ENCODE results near the gene P2RY14.

P2RY14 gene

GRCh38 chr3:151282921-151283320 lies 4.6 kb upstream of the P2RY14 start:
- Histone ChIP-seq H3K36me3 (ENCODE audit: control insufficient read depth, insufficient read depth, low read length) (no peaks in the 10 kb centered on the region), H3K4me1 (ENCODE audit: control insufficient read depth, insufficient read depth, low read length, poor library complexity, severe bottlenecking) (peaks cover 7% of the 10 kb centered on the region), H3K27ac (ENCODE audit: low read depth, low read length, severe bottlenecking) (no peak overlapping the region), H3K4me3 (ENCODE audit: extremely low read depth, insufficient read depth, low read length, poor library complexity, severe bottlenecking) (no peak overlapping the region), H3K9me3 (ENCODE audit: control insufficient read depth, low read length) (no peaks in the 10 kb centered on the region)
- WGBS, 2 experiments (ENCODE audit: insufficient coverage in 2 of 2), result 8 to 35% methylated on average over 1 of the region's 1 CpG

GRCh38 chr3:151281671-151282324 lies 3.5 kb upstream of the P2RY14 start:
- Histone ChIP-seq H3K9me3 (ENCODE audit: control insufficient read depth, low read length) (no peaks in the 10 kb centered on the region), H3K4me1 (ENCODE audit: control insufficient read depth, insufficient read depth, low read length, poor library complexity, severe bottlenecking) (peaks cover 7% of the 10 kb centered on the region), H3K27ac (ENCODE audit: low read depth, low read length, severe bottlenecking) (no peak overlapping the region), H3K36me3 (ENCODE audit: control insufficient read depth, insufficient read depth, low read length) (no peaks in the 10 kb centered on the region), H3K4me3 (ENCODE audit: extremely low read depth, insufficient read depth, low read length, poor library complexity, severe bottlenecking) (no peak overlapping the region)
- WGBS, 2 experiments (ENCODE audit: insufficient coverage in 2 of 2), result 88 to 100% methylated on average over 4 to 5 of the region's 9 CpGs

GRCh38 chr3:151276687-151277042 lies 1.7 kb downstream of the P2RY14 start:
- Histone ChIP-seq H3K36me3 (ENCODE audit: control insufficient read depth, insufficient read depth, low read length) (no peaks in the 10 kb centered on the region), H3K9me3 (ENCODE audit: control insufficient read depth, low read length) (no peaks in the 10 kb centered on the region), H3K27ac (ENCODE audit: low read depth, low read length, severe bottlenecking) (no peak overlapping the region), H3K4me3 (ENCODE audit: extremely low read depth, insufficient read depth, low read length, poor library complexity, severe bottlenecking) (no peak overlapping the region), H3K4me1 (ENCODE audit: control insufficient read depth, insufficient read depth, low read length, poor library complexity, severe bottlenecking) (no peaks in the 10 kb centered on the region)
- WGBS, 2 experiments (ENCODE audit: insufficient coverage in 2 of 2), result 83 to 94% methylated on average over 4 to 5 of the region's 6 CpGs

GRCh38 chr3:151276038-151276686 lies 2.2 kb downstream of the P2RY14 start:
- Histone ChIP-seq H3K36me3 (ENCODE audit: control insufficient read depth, insufficient read depth, low read length) (no peaks in the 10 kb centered on the region), H3K4me1 (ENCODE audit: control insufficient read depth, insufficient read depth, low read length, poor library complexity, severe bottlenecking) (no peaks in the 10 kb centered on the region), H3K4me3 (ENCODE audit: extremely low read depth, insufficient read depth, low read length, poor library complexity, severe bottlenecking) (no peak overlapping the region), H3K27ac (ENCODE audit: low read depth, low read length, severe bottlenecking) (no peak overlapping the region), H3K9me3 (ENCODE audit: control insufficient read depth, low read length) (no peaks in the 10 kb centered on the region)
- 55 to 56% methylated on average over 1 to 2 of the region's 2 CpGs for WGBS, 2 experiments (ENCODE audit: insufficient coverage in 2 of 2)

GRCh38 chr3:151275091-151275490 lies 3.3 kb downstream of the P2RY14 start:
- no peak overlapping the region for H3K4me3 ChIP-seq (ENCODE audit: extremely low read depth, insufficient read depth, low read length, poor library complexity, severe bottlenecking)

GRCh38 chr3:151269631-151270030 lies 8.7 kb downstream of the P2RY14 start:
- H3K36me3 ChIP-seq (ENCODE audit: control insufficient read depth, insufficient read depth, low read length), result no peaks in the 10 kb centered on the region
- H3K9me3 ChIP-seq (ENCODE audit: control insufficient read depth, low read length), result no peaks in the 10 kb centered on the region
- WGBS, 2 experiments (ENCODE audit: insufficient coverage in 2 of 2), result 80 to 91% methylated on average over 1 to 4 of the region's 5 CpGs
- H3K4me3 ChIP-seq (ENCODE audit: extremely low read depth, insufficient read depth, low read length, poor library complexity, severe bottlenecking), result no peak overlapping the region
- no peak overlapping the region for H3K27ac ChIP-seq (ENCODE audit: low read depth, low read length, severe bottlenecking)
- no peaks in the 10 kb centered on the region for H3K4me1 ChIP-seq (ENCODE audit: control insufficient read depth, insufficient read depth, low read length, poor library complexity, severe bottlenecking)

More at GRCh38 chr3:151275091-151275490, 3.3 kb downstream of the P2RY14 start:
- H3K36me3 ChIP-seq (ENCODE audit: control insufficient read depth, insufficient read depth, low read length), result no peaks in the 10 kb centered on the region
- no peak overlapping the region for H3K27ac ChIP-seq (ENCODE audit: low read depth, low read length, severe bottlenecking)
- WGBS, 2 experiments (ENCODE audit: insufficient coverage in 2 of 2), result 97% methylated on average over 3 of the region's 5 CpGs; no CpG with 5 or more reads in 1 of the 2 experiments
- H3K4me1 ChIP-seq (ENCODE audit: control insufficient read depth, insufficient read depth, low read length, poor library complexity, severe bottlenecking), result no peaks in the 10 kb centered on the region
- H3K9me3 ChIP-seq (ENCODE audit: control insufficient read depth, low read length), result no peaks in the 10 kb centered on the region

GRCh38 chr3:151268267-151269235 lies 9.8 kb downstream of the P2RY14 start:
- WGBS, 2 experiments (ENCODE audit: insufficient coverage in 2 of 2), result 98 to 100% methylated on average over 4 to 5 of the region's 11 CpGs
- Histone ChIP-seq H3K4me3 (ENCODE audit: extremely low read depth, insufficient read depth, low read length, poor library complexity, severe bottlenecking) (no peak overlapping the region), H3K27ac (ENCODE audit: low read depth, low read length, severe bottlenecking) (no peak overlapping the region), H3K9me3 (ENCODE audit: control insufficient read depth, low read length) (no peaks in the 10 kb centered on the region), H3K4me1 (ENCODE audit: control insufficient read depth, insufficient read depth, low read length, poor library complexity, severe bottlenecking) (no peaks in the 10 kb centered on the region), H3K36me3 (ENCODE audit: control insufficient read depth, insufficient read depth, low read length) (no peaks in the 10 kb centered on the region)

- H3K4me3 ChIP-seq (ENCODE audit: extremely low read depth, insufficient read depth, low read length, poor library complexity, severe bottlenecking), result no peak overlapping the region
- no peaks in the 10 kb centered on the region for H3K9me3 ChIP-seq (ENCODE audit: control insufficient read depth, low read length)
- no peaks in the 10 kb centered on the region for H3K36me3 ChIP-seq (ENCODE audit: control insufficient read depth, insufficient read depth, low read length)
- no CpG with 5 or more reads among the region's 1 CpG for WGBS, 2 experiments (ENCODE audit: insufficient coverage in 2 of 2)
- H3K27ac ChIP-seq (ENCODE audit: low read depth, low read length, severe bottlenecking), result no peak overlapping the region
- H3K4me1 ChIP-seq (ENCODE audit: control insufficient read depth, insufficient read depth, low read length, poor library complexity, severe bottlenecking), result no peaks in the 10 kb centered on the region
These were observed 11.3 kb downstream of the P2RY14 start for GRCh38 chr3:151267066-151267465.

GRCh38 chr3:151265866-151266265 lies 12.5 kb downstream of the P2RY14 start:
- Histone ChIP-seq H3K4me3 (ENCODE audit: extremely low read depth, insufficient read depth, low read length, poor library complexity, severe bottlenecking) (no peak overlapping the region), H3K4me1 (ENCODE audit: control insufficient read depth, insufficient read depth, low read length, poor library complexity, severe bottlenecking) (no peaks in the 10 kb centered on the region), H3K36me3 (ENCODE audit: control insufficient read depth, insufficient read depth, low read length) (no peaks in the 10 kb centered on the region), H3K27ac (ENCODE audit: low read depth, low read length, severe bottlenecking) (no peak overlapping the region), H3K9me3 (ENCODE audit: control insufficient read depth, low read length) (no peaks in the 10 kb centered on the region)
- WGBS, 2 experiments (ENCODE audit: insufficient coverage in 2 of 2), result 63 to 68% methylated on average over 4 of the region's 5 CpGs

GRCh38 chr3:151265166-151265565 lies 13.2 kb downstream of the P2RY14 start:
- Histone ChIP-seq H3K36me3 (ENCODE audit: control insufficient read depth, insufficient read depth, low read length) (no peaks in the 10 kb centered on the region), H3K4me1 (ENCODE audit: control insufficient read depth, insufficient read depth, low read length, poor library complexity, severe bottlenecking) (no peaks in the 10 kb centered on the region), H3K9me3 (ENCODE audit: control insufficient read depth, low read length) (no peaks in the 10 kb centered on the region), H3K27ac (ENCODE audit: low read depth, low read length, severe bottlenecking) (no peak overlapping the region), H3K4me3 (ENCODE audit: extremely low read depth, insufficient read depth, low read length, poor library complexity, severe bottlenecking) (no peak overlapping the region)
- WGBS, 2 experiments (ENCODE audit: insufficient coverage in 2 of 2), result 97 to 100% methylated on average over 1 to 4 of the region's 5 CpGs

All from mesodermal cell (in vitro differentiated cells).